Neural progenitor cell (in vitro differentiated cells): Measurements from ENCODE around the gene OCA2. TPM values are rescaled to one million over a fixed set of nuclear protein-coding genes. Genes with fewer than 3 reads are reported as not detected.

ENCODE experiments used
- DNase-seq: peaks from one replicate; pipeline ENCODE4 v3.0.0-alpha.2; 2016; ENCODE audit warnings: low spot score
- H2AFZ ChIP-seq: fragments of 200-600 bp; sonication (generic); replicated peaks from 2 replicates; pipeline ENCODE4 v1.6.1; 2016; ENCODE audit warnings: antibody characterized with exemption
- H3F3A ChIP-seq: fragments of 200-600 bp; sonication (generic); 2 replicates; pipeline ENCODE4 v1.6.1; 2016; ENCODE audit warnings: antibody characterized with exemption, low read depth
- H3K27ac ChIP-seq: fragments of 200-600 bp; sonication (generic); 2 replicates; pipeline ENCODE4 v1.5.1; 2016; ENCODE audit warnings: mild to moderate bottlenecking
- H3K27me3 ChIP-seq: fragments of 200-600 bp; sonication (generic); 2 replicates; pipeline ENCODE4 v1.6.1; 2016; ENCODE audit warnings: mild to moderate bottlenecking, moderate library complexity
- H3K36me3 ChIP-seq: fragments of 200-600 bp; sonication (generic); 2 replicates; pipeline ENCODE4 v1.5.1; 2016
- H3K4me1 ChIP-seq: fragments of 200-600 bp; sonication (generic); 2 replicates; pipeline ENCODE4 v1.6.1; 2016; ENCODE audit warnings: mixed run types
- H3K4me2 ChIP-seq: fragments of 200-600 bp; sonication (generic); 2 replicates; pipeline ENCODE4 v1.6.1; 2016
- H3K4me3 ChIP-seq: fragments of 200-600 bp; sonication (generic); 2 replicates; pipeline ENCODE4 v1.5.1; 2016
- H3K79me2 ChIP-seq: fragments of 200-600 bp; sonication (generic); 2 replicates; pipeline ENCODE4 v1.6.1; 2016; ENCODE audit warnings: low read depth
- H3K9ac ChIP-seq: fragments of 200-600 bp; sonication (generic); 2 replicates; pipeline ENCODE4 v1.6.1; 2016
- H3K9me3 ChIP-seq: fragments of 200-600 bp; sonication (generic); 2 replicates; pipeline ENCODE4 v1.5.1; 2016; ENCODE audit warnings: low read depth
- H4K20me1 ChIP-seq: fragments of 200-600 bp; sonication (generic); 2 replicates; pipeline ENCODE4 v1.6.1; 2016; ENCODE audit warnings: low read depth
- H3K27ac Mint-ChIP-seq: 3 replicates; pipeline ENCODE4 v1.8.0; 2021; ENCODE audit warnings: mixed read lengths
- H3K27me3 Mint-ChIP-seq: 2 replicates; pipeline ENCODE4 v1.8.0; 2022; ENCODE audit warnings: low read depth, mild to moderate bottlenecking, inconsistent platforms, moderate library complexity, mixed read lengths; ENCODE audit not compliant: insufficient read depth
- H3K36me3 Mint-ChIP-seq: 3 replicates; pipeline ENCODE4 v1.8.0; 2021; ENCODE audit warnings: mixed read lengths
- H3K4me1 Mint-ChIP-seq: 3 replicates; pipeline ENCODE4 v1.8.0; 2021; ENCODE audit warnings: mixed read lengths
- H3K4me3 Mint-ChIP-seq: 3 replicates; pipeline ENCODE4 v1.8.0; 2021; ENCODE audit warnings: mild to moderate bottlenecking, moderate library complexity, mixed read lengths
- H3K9me3 Mint-ChIP-seq: 3 replicates; pipeline ENCODE4 v1.8.0; 2020; ENCODE audit warnings: mixed read lengths
- CTCF ChIP-seq: fragments of 200-600 bp; sonication (generic); IDR thresholded peaks from 2 replicates; pipeline ENCODE4 v1.5.1; 2017; ENCODE audit warnings: antibody characterized with exemption, mild to moderate bottlenecking
- EZH2 ChIP-seq: fragments of 200-600 bp; sonication (generic); IDR thresholded peaks from 2 replicates; pipeline ENCODE4 v1.6.1; 2017; ENCODE audit warnings: antibody characterized with exemption, mild to moderate bottlenecking, moderate library complexity
- EZH2phosphoT487 ChIP-seq: fragments of 200-600 bp; sonication (generic); IDR thresholded peaks from 2 replicates; pipeline ENCODE4 v1.6.1; 2017; ENCODE audit warnings: antibody characterized with exemption
- total RNA-seq: library from RNA; depleted of rRNA; stranded (reverse); fragments of >200 nt; gene quantifications from 2 replicates; pipeline ENCODE4 v1.2.3, GENCODE V29; 2015; ENCODE audit warnings: low replicate concordance

The OCA2 gene
- total RNA-seq, 1 donor from 2014 or later: 1.0 TPM

GRCh38 chr15:27853624-27854455 lies 245.3 kb downstream of the OCA2 start:
- H3K4me3 ChIP-seq: no peak overlapping the region
- DNase-seq: no peak

GRCh38 chr15:27851858-27852210 lies 247.3 kb downstream of the OCA2 start:
- Histone ChIP-seq H3F3A (no peaks in the 10 kb centered on the region), H2AFZ (no peak overlapping the region), H3K79me2 (no peaks in the 10 kb centered on the region), H3K4me2 (no peak overlapping the region), H3K4me3 (no peak overlapping the region), H3K27me3 (no peaks in the 10 kb centered on the region), H3K4me1 (no peaks in the 10 kb centered on the region), H4K20me1 (no peaks in the 10 kb centered on the region), H3K9ac (no peak overlapping the region), H3K36me3 (no peaks in the 10 kb centered on the region), H3K27ac (no peak overlapping the region), H3K9me3 (no peaks in the 10 kb centered on the region)
- no peak for TF ChIP-seq EZH2phosphoT487
- TF ChIP-seq CTCF: no peak
- no peak for TF ChIP-seq EZH2
- Mint-ChIP-seq H3K36me3 (peaks cover 3% of the 10 kb centered on the region), H3K9me3 (peaks cover 4% of the 10 kb centered on the region), H3K4me3 (no peak overlapping the region), H3K27ac (no peak overlapping the region), H3K27me3 (peaks cover 6% of the 10 kb centered on the region), H3K4me1 (peaks cover 17% of the 10 kb centered on the region)
- no peak for DNase-seq

More at GRCh38 chr15:27853624-27854455, 245.3 kb downstream of the OCA2 start:
- H3K27me3 ChIP-seq: no peaks in the 10 kb centered on the region
- H3K27ac ChIP-seq: no peak overlapping the region
- no peak overlapping the region for H3K4me2 ChIP-seq
- no peaks in the 10 kb centered on the region for H3K36me3 ChIP-seq
- TF ChIP-seq EZH2phosphoT487 (no peak), CTCF (no peak), EZH2 (no peak)
- no peaks in the 10 kb centered on the region for H4K20me1 ChIP-seq
- no peak overlapping the region for H2AFZ ChIP-seq
- H3K9me3 ChIP-seq: peaks cover 9% of the 10 kb centered on the region
- H3K79me2 ChIP-seq: no peaks in the 10 kb centered on the region
- Mint-ChIP-seq H3K36me3 (peaks cover 3% of the 10 kb centered on the region), H3K4me3 (no peak overlapping the region), H3K27ac (no peak overlapping the region), H3K9me3 (peaks cover 7% of the 10 kb centered on the region), H3K27me3 (peaks cover 6% of the 10 kb centered on the region), H3K4me1 (peaks cover 17% of the 10 kb centered on the region)
- no peak overlapping the region for H3K9ac ChIP-seq
- H3K4me1 ChIP-seq: no peaks in the 10 kb centered on the region
- H3F3A ChIP-seq: no peaks in the 10 kb centered on the region

GRCh38 chr15:27850981-27851857 lies 247.9 kb downstream of the OCA2 start:
- H2AFZ ChIP-seq: no peak overlapping the region
- TF ChIP-seq CTCF: no peak
- TF ChIP-seq EZH2phosphoT487: no peak
- TF ChIP-seq EZH2: no peak

More at GRCh38 chr15:27850981-27851857, 247.9 kb downstream of the OCA2 start:
- Histone ChIP-seq H3K27ac (no peak overlapping the region), H4K20me1 (no peaks in the 10 kb centered on the region), H3F3A (no peaks in the 10 kb centered on the region), H3K9ac (no peak overlapping the region), H3K36me3 (no peaks in the 10 kb centered on the region), H3K4me2 (no peak overlapping the region), H3K9me3 (no peaks in the 10 kb centered on the region), H3K27me3 (no peaks in the 10 kb centered on the region), H3K4me3 (no peak overlapping the region), H3K79me2 (no peaks in the 10 kb centered on the region), H3K4me1 (no peaks in the 10 kb centered on the region)
- Mint-ChIP-seq H3K4me1 (peaks cover 21% of the 10 kb centered on the region), H3K4me3 (no peak overlapping the region), H3K27ac (no peak overlapping the region), H3K36me3 (peaks cover 3% of the 10 kb centered on the region), H3K9me3 (peaks cover 4% of the 10 kb centered on the region), H3K27me3 (peaks cover 6% of the 10 kb centered on the region)
- DNase-seq: no peak
